HG03442 (cell line): ENCODE results near the gene PKIB.

Experiments used
- ATAC-seq: cut with Tn5 transposase; IDR thresholded peaks from one replicate; pipeline ENCODE4 v1.9.1; 2021; ENCODE audit warnings: mild to moderate bottlenecking, moderate library complexity; ENCODE audit not compliant: unreplicated experiment

Gene PKIB

DNA sequence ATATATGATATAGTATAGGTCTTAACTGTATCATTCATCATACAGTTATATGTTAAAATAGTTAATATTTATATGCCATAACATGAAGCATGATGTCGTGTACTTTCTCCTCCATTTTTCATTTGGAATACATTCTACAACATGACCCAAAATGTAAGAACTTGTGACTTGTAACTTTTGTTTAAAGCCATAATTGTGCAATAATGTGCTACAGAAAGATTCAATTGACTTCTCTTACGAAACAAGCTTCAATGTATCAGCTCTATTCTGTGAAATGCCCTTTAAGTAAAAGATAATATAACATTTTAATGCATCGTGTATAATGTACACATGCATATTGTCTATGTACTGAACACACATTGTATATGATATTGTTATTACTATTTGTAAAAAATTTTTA lies 92.6 kb downstream of the PKIB start:
- ATAC-seq = no peak

DNA sequence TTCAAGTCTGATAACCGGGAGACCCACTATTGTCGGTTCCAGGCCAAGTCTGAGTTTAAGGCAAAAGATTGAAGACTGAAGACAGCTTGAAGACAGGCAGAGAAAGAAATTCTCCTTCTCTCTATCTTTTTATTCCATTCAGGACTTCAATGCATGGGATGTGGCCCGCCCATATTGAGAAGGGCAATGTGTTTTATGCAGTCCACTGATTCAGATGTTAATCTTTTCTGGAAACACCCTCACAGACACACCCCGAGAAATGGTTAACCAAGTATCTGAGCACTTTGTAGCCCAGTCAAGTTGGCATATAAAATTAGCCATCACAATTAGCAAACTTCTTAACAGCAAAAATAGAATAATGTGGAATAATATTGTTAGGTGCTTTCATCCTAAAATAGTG lies 93.9 kb downstream of the PKIB start:
- no peak for ATAC-seq

DNA sequence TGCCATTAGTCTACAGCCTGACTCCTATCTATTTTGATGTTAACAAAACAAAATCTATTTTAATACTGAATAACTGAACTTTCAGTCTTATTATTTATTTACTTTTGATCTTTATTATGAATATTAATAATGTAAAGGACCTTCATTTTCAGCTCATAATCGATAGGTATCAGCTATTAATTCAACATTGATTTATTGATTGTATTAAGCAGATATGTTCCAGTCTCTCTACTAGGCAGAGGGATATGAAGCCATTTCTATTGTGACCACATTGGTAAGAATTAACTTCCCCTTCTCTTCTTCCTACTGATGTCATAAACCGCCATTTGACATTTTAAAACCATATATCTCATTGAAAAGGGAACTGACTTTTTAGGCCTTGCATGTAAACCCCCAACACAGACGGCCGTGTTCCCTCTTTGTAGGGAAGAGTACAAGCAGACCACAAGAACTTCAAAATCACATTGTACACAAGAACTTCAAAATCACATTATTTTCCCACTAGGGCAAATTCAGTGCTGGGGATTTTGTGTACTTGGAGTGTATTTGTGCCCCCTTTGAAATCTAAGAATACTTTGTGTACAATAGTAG lies 99.8 kb downstream of the PKIB start:
- ATAC-seq = peak; percentile 88

DNA sequence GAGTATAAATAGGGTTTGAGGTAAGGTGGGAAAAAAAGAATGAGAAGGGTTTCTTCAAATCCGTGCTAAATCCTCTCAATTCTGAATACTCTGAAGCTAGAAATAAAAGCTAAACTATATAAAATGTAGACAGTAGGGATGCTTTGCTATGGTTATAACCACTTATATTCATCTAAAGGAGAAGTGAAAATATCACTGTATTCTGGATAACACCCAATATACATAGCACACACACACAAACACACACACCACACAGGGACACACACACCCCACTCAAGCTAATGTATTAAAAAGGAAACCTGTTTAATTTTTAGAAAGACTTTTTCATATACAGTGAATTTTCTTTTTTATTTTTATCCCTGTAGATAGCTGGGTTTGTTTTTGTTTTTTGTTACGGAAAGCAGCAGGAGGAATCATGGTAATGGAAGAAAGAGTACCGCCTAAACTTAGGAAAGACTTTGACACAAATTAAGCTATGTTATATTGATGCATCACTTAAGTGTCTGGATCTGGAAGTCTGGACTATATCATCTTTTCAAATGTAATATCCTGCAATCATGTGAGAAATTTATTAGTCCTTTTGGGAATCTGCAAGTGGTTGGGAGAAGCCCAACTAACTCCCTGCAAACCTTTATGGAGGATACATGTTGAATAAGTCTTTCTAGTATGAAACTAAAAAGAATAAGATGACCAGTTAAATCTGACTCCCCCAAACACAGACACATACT lies 100.9 kb downstream of the PKIB start:
- ATAC-seq = no peak

DNA sequence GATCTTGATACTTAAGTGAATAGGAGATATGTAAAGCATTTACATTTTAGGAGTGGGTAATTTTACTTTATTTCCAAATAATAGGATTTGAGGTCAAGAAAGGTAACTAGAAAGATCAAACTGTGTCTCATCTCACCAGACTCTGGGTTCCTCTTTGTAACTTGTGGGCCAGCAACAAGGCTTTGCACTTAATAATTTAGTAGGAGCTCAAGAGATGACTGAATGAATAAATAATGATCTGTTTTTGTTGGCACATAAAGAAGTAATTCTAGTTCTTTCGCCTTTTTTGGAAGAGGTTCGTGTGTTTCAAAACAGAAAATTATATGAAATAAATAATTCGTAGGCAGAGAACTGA lies 101.9 kb downstream of the PKIB start:
- ATAC-seq = no peak

DNA sequence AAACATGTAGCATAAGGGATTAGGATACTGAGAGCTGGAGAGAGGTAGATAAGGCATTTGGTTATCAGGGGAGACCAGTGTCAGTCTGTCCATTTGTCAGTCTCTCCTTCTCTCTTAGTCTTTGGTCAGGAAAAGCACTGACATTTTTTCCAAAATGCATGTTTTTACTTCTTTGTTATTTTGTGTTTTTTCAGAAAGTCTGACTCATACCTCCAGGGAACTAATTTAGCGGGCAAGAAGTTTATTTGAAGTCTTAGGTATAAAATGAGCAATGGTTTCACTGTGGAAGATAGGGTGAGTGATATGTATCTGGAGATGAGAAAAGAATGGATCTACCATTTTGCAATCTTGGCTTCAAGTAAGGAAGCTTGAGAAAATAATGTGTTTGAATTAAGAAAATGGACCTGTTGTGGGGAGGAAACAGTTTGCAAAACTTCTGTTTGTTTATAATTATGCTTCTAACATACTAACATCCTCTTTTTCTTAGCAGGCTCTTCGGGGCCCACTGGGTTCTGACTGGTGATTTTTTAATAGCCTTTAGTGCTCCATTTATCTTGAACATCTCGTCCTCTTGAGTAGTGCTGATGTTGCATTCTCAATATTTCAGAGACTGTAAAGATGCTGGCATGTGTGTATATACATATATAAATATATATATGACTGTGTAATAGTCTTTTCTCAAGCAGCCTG lies 102.4 kb downstream of the PKIB start:
- ATAC-seq = no peak

DNA sequence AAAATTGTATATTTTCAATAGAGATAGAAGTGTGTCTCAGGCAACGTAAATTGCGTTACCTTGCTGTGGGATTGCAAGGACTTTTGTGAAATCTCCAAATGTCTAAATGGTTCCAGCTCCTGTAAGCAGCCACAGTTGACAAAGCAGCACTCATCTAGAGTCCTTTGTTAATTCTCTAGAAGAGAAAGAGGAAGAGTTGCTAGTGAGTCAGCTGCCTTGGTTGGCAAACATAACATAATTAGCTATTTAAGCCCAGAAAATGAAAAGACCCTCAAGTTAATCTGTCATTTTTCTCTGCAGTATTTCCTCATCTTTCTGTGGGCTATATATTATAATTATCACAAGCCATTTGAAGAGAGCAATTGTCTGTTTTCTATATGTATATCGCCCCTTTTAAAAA lies 102.9 kb downstream of the PKIB start:
- no peak for ATAC-seq

DNA sequence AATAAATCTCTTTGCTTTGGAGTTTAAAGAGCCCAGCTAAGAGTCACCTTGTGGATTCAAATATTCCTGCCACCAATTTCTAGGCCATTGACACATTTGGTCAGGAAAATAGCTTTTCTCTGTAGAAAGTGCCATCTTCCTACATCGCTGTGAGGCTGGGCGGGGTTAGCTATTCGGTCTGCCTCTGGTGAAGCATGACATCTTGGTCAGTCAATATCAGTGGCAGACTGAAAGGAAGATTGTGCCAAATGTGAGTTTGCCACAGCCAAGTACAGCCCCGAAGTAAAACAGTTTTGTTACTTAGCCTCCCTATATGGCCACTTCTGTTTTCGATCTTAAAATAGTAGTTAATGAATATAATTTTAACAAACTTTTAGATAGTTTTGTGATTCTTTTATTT lies 103.9 kb downstream of the PKIB start:
- no peak for ATAC-seq

DNA sequence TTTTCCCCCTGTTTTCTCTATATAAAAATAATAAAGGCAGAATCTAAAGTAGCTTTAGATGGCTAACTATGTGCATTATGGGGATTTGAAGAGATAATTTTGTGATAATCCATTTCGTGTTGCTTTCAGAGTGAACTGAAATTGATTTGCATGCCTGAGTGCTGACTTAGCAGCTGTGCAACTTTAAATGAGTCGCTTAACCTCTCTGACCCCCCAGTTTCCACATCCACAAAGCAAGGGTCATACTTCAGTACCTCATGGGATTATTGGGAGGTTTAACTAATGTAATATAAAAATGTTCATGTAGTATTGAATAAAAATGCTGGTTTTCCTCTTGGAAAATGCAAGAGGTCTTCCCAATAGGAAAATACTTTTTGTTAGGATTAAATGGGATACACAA lies 105.5 kb downstream of the PKIB start:
- no peak for ATAC-seq

DNA sequence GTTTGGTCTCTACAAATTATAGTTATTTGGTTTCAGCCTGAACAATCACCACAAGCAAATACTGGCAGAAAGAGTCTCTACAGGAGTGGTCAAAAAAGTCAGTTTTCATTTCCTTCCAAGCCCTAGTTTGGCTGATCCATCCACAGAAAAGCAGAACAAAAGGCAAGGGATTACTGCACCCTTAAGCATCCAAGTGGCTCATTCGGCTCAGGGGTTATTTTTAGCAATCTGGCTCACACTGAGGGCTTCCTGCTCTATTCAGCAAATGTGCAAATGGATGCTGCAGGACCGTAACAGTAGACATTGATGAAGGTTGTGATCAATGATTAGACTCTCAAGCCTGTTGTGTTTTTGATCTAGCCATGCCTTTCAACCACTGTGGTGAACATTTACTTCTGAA lies 107.1 kb downstream of the PKIB start:
- ATAC-seq = no peak

DNA sequence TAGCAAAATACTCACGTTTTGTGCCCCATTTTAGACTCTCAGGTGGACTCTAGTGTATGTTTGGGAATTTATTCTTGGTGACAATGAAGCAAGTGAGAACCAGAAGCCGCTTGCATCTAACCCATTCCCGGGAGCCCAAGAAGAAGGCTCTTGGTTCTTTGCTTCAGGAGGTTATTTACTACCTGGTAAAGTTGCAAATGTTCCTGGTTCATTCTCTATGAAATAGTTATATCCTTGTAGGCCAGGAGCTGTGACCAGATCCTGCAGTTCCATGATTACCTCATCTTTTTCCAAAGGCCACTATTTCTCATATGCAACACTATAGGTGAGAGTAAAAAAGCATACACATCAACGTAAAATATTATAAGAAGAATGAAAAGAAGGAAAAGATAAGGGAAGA lies 108.4 kb downstream of the PKIB start:
- no peak for ATAC-seq

DNA sequence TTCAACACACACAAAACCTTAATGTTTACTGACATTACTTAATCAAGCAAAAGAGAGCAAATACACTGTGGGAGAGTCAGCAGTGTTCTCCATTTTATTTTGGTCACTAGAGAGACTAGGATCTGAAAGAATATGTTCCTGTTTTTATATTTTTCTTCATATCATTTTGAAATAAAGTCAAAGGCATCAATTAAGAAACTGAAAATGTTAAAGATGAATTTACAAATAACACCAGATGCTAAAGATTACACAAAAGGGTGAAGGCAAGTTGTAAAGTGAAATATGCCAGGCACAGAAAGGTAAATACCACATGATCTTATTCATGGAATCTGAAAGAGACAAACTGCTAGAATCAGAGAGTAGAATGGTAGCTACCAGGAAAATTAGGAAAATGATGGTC lies 109.0 kb downstream of the PKIB start:
- ATAC-seq = no peak

DNA sequence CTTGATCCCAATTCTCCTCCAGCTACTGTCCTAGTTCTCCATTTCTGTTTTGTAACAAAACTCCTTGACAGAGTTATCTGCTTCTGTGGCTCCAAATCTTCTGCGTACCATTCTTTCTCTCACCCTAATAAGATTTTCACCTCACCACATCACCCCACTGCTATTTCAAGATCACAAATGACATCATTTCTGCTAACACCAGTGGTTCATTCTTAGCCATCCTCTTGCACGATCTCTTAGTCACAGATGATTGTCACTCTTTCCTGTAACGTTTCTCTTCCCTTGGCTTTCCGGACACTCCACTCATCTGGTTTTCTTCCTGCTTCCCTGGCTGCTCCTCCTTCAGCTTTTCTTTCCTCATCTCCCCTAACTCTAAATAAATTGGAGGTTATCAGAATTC lies 112.5 kb downstream of the PKIB start:
- no peak for ATAC-seq

DNA sequence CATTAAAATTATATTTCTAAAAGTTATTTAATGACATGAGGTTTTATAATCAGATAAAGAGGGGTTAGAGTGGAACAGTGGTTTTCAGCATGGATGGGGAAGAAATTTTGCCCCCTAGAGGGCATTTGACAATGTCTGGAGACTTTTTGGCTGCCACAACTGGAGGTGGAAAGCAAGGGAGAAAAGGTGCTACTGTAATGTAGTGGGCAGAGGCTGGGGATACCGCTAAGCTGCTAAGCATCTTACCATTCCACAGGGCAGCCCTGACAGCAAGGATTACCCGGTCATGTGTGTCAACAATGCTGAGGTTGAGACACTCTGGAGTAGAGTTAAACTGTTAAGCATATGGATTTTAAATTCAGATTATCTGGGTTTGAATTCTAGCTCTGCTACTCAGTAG lies 116.4 kb downstream of the PKIB start:
- ATAC-seq = no peak

DNA sequence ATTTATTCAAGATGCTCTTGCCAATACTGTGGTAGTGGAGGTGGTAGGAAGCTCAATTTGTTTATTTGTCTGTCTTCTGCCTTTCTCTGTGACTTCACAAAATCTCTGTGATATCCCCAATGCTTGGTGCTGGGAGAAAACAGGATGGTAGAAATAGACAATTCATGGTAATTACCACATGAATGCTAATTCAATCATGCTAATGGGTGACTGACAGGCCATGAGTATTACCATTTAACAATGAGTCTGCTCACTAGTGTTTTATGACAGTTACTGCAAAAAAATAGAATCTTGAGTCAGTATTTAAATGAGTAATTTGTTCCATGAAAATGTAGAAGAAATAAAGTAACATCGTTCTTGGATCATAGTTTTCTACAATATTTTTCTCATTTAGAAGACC lies 117.0 kb downstream of the PKIB start:
- no peak for ATAC-seq

DNA sequence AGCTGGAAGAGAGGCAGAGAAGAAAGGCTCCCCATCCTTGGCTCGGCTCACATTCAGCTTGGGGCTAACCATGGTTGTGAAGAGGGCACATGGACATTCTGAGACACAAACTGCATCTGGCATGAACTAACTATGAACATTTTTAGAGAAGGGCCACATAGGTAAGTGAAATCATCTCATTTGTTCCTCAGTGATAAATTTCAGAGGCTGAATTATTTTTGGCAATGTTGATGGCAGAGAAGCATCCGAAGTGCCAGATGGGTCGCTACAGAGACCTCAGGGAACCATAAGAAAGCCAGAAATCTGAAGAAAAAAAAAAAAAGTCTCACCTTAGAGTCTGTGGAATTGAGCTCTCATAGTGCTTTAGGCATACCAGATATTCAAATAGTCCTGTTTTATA lies 120.1 kb downstream of the PKIB start:
- no peak for ATAC-seq

DNA sequence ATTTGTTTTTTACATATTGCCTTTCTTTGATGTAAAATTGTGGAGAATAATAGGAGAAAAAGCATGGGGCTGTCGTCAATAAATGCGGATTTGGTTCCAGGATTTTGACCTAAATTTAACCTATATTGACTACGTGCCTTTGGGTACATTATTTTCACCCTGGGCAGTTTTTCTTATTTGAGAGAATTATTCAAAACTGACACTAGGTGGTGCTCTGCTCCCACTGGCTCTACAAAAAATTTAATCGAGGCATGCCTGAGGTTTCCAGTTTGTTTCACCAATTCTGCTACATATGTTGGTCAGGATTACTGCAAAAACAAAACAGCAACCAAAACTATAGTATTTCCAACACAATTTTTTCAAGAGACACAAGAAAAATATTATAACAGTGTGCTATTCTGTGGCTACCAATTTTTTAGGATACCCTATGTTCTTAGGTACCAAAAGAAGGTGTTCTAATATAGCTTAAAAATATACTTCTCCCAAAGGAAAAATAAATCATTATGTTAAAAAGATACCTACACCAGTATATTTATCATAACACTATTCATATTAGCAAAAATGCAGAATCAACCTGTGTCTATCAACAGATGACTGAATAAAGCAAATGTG lies 120.7 kb downstream of the PKIB start:
- peak; percentile 55 for ATAC-seq

DNA sequence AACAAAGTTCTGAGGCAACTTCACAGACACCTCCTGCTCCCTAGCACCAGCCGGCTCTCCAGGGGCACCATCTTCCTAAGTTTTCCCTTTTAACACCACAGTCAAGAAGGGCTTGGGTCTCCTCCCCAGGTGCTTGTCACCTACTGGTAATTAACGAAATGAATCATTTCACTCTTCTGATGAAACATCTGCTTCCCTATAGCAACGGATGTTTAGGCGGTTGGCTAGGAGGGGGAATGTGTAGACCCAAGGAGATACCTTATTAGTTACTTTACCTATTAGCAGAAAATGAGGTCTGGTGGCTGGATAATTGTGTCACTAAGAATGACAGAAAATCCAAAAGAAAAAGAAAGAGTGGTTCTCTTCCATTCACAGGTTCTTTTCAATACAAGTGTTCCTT lies 123.1 kb downstream of the PKIB start:
- ATAC-seq = no peak

DNA sequence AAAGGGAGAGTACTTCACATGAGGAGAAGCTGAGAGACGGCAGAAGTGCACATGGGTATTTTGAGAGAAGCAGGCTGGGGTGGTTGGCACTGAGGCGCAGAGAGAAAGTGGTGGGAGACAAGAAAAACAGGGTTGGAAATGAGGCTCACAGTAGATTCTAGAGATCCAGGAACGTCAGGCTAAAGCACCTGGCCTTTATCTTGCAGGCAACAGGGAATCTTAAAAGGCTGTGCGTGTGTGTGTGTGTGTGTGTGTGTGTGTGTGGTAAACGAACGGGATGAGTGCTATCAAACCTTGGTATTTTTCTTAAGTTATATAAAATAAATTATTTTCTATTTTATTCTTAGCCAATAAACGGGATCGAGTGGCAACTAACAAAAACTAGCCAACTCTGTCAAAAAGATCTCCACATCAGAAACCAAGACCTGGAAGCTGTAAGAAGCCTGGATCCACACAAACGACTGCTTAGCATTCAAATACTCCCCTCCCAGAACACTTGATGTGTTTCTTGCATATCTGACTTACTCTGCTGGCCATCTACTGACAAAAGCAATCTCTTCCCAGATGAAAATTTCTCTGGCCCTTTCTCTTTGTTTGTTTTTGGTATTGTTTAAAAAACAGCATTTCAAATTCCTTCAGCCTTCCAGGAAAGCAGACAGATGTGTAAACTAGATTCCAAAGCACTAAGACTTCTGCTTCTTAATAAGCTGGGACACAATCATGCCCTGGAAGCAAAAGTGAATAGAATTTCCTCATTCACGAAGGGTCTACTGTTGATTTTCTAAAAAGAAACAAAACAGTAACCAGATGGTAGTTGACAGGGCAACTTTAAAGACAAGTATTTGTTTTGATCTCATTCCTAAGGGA lies 124.6 kb downstream of the PKIB start:
- ATAC-seq = no peak

DNA sequence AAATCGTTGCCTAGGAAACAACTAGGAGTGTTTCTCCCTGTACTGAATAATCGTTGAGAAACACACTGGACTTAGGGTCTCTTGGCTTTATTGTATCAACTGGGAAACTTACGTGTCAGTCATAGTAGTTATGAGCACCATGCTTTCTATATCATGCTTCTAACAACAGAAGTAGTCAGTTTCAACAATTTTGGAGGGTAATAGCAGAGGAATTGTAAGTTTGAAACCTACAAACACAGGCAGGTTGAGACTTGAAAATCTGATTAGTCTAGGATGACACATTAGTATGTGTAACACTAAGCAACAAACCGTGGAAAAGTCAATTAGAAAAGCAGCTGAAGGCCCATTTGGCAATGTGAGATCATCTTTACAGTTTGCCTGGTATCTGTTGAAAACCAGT lies 125.4 kb downstream of the PKIB start:
- ATAC-seq = no peak

DNA sequence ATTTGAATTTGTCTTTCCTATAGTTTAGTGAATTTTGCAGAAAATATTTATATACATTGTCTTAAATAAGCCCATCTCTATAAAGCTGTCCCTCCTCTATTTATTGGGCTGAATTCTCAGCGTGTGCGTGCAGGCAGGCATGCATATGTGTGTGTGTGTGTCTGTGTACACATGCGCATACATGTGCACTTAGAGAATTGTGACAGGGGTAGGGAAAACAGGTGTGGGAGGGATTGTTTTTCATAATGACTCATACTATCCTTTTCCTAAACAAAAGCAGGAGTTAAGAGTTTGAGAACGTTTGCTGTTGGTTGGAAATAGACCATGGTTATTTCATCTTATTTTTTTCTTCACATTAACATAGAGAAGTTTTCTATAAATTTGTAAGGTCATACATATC lies 126.0 kb downstream of the PKIB start:
- no peak for ATAC-seq
